Measurements from ENCODE around the gene MFN2.

DNA sequence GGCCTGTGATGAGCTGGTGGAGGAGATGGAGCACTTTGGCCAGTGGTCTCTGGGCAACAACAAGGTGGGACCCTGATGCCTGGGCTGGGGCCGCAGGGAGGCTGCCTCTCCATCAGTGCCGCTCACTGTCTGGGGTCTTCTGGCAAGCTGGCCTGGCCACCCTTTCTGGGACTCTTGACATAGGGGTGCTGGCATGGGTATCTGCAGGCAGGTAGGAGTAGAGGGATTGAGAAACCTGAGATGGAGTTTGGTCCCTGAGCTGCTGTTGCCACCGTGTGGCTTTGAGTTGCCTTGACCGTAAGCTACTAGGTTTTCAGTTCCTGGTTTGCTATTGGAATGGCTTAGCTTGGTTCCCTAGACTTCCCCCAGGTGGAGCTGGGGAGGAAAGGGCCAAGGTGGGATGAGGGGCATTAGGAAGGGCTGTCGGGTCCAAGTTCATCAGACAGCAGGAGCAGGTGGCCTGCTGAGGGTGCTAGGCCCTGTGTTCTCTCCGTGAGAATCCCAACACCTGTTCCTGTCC, 13.2 kb upstream of the MFN2 start:
- TF ChIP-seq, protein P1, sequence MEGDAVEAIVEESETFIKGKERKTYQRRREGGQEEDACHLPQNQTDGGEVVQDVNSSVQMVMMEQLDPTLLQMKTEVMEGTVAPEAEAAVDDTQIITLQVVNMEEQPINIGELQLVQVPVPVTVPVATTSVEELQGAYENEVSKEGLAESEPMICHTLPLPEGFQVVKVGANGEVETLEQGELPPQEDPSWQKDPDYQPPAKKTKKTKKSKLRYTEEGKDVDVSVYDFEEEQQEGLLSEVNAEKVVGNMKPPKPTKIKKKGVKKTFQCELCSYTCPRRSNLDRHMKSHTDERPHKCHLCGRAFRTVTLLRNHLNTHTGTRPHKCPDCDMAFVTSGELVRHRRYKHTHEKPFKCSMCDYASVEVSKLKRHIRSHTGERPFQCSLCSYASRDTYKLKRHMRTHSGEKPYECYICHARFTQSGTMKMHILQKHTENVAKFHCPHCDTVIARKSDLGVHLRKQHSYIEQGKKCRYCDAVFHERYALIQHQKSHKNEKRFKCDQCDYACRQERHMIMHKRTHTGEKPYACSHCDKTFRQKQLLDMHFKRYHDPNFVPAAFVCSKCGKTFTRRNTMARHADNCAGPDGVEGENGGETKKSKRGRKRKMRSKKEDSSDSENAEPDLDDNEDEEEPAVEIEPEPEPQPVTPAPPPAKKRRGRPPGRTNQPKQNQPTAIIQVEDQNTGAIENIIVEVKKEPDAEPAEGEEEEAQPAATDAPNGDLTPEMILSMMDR (IDR thresholded peaks at IDR 0.05) = peak; percentile 27 to 86 (median 58)
- TF ChIP-seq POLR2A (IDR thresholded peaks at IDR 0.05) = no peak

Measured in transverse colon (tissue), 3 donors.